T-helper 1 cell treated with Interleukin-12 subunit alpha and Interleukin-12 subunit beta and Interleukin-4 antibody, amounts not matched to agents 30 μg/mL and 1 μg/mL, for 36 hours (primary cell): ENCODE results near the gene ADGRV1.
"Not testable (repeated sequence)": the region's sequence is repeated elsewhere in the genome, so short reads cannot be mapped to it uniquely, and the experiment has no call there.

ENCODE experiments used
- H3K27ac Mint-ChIP-seq: one replicate; pipeline ENCODE4 v1.8.0; 2021; ENCODE audit warnings: mild to moderate bottlenecking, mixed read lengths
- H3K27me3 Mint-ChIP-seq: one replicate; pipeline ENCODE4 v1.8.0; 2021; ENCODE audit warnings: low read depth, mixed read lengths
- H3K36me3 Mint-ChIP-seq: one replicate; pipeline ENCODE4 v1.8.0; 2021; ENCODE audit warnings: low read depth, mixed read lengths
- H3K4me1 Mint-ChIP-seq: one replicate; pipeline ENCODE4 v1.8.0; 2021; ENCODE audit warnings: low read depth, mixed read lengths
- H3K4me3 Mint-ChIP-seq: one replicate; pipeline ENCODE4 v1.8.0; 2021; ENCODE audit warnings: mild to moderate bottlenecking, moderate library complexity, mixed read lengths
- H3K9me3 Mint-ChIP-seq: one replicate; pipeline ENCODE4 v1.8.0; 2021; ENCODE audit warnings: mixed read lengths

ADGRV1 gene

GRCh38 chr5:90899014-90899604 is 340.5 kb downstream of the ADGRV1 start:
- no peaks in the 10 kb centered on the region for H3K4me1 Mint-ChIP-seq
- H3K36me3 Mint-ChIP-seq = no peaks in the 10 kb centered on the region
- H3K9me3 Mint-ChIP-seq = no peaks in the 10 kb centered on the region
- H3K27ac Mint-ChIP-seq = no peak overlapping the region
- no peak overlapping the region for H3K4me3 Mint-ChIP-seq
- no peaks in the 10 kb centered on the region for H3K27me3 Mint-ChIP-seq

GRCh38 chr5:90901261-90901660 is 342.7 kb downstream of the ADGRV1 start:
- no peaks in the 10 kb centered on the region for H3K9me3 Mint-ChIP-seq
- H3K4me3 Mint-ChIP-seq = no peak overlapping the region
- H3K36me3 Mint-ChIP-seq = no peaks in the 10 kb centered on the region
- no peaks in the 10 kb centered on the region for H3K27me3 Mint-ChIP-seq
- no peaks in the 10 kb centered on the region for H3K4me1 Mint-ChIP-seq
- H3K27ac Mint-ChIP-seq = no peak overlapping the region

GRCh38 chr5:90902170-90902569 is 343.6 kb downstream of the ADGRV1 start:
- no peaks in the 10 kb centered on the region for H3K9me3 Mint-ChIP-seq
- no peaks in the 10 kb centered on the region for H3K36me3 Mint-ChIP-seq
- no peaks in the 10 kb centered on the region for H3K27me3 Mint-ChIP-seq
- no peaks in the 10 kb centered on the region for H3K4me1 Mint-ChIP-seq
- H3K27ac Mint-ChIP-seq = no peak overlapping the region
- no peak overlapping the region for H3K4me3 Mint-ChIP-seq

GRCh38 chr5:90902651-90903386 is 344.2 kb downstream of the ADGRV1 start:
- no peaks in the 10 kb centered on the region for H3K36me3 Mint-ChIP-seq
- no peaks in the 10 kb centered on the region for H3K27me3 Mint-ChIP-seq
- no peaks in the 10 kb centered on the region for H3K9me3 Mint-ChIP-seq
- H3K27ac Mint-ChIP-seq = no peak overlapping the region
- no peak overlapping the region for H3K4me3 Mint-ChIP-seq
- no peaks in the 10 kb centered on the region for H3K4me1 Mint-ChIP-seq

- H3K4me1 Mint-ChIP-seq = no peaks in the 10 kb centered on the region
- no peak overlapping the region for H3K4me3 Mint-ChIP-seq
Measured at GRCh38 chr5:90909101-90909503, 350.5 kb downstream of the ADGRV1 start.

GRCh38 chr5:90909940-90910339 is 351.3 kb downstream of the ADGRV1 start:
- Mint-ChIP-seq H3K4me3 (no peak overlapping the region), H3K27me3 (no peaks in the 10 kb centered on the region), H3K27ac (no peak overlapping the region), H3K9me3 (no peaks in the 10 kb centered on the region), H3K36me3 (no peaks in the 10 kb centered on the region), H3K4me1 (no peaks in the 10 kb centered on the region)

More at GRCh38 chr5:90909101-90909503, 350.5 kb downstream of the ADGRV1 start:
- no peaks in the 10 kb centered on the region for H3K9me3 Mint-ChIP-seq
- no peaks in the 10 kb centered on the region for H3K27me3 Mint-ChIP-seq
- no peak overlapping the region for H3K27ac Mint-ChIP-seq
- no peaks in the 10 kb centered on the region for H3K36me3 Mint-ChIP-seq

GRCh38 chr5:90911169-90911568 is 352.6 kb downstream of the ADGRV1 start:
- Mint-ChIP-seq H3K4me3 (no peak overlapping the region), H3K9me3 (no peaks in the 10 kb centered on the region), H3K27me3 (no peaks in the 10 kb centered on the region), H3K27ac (no peak overlapping the region), H3K4me1 (no peaks in the 10 kb centered on the region), H3K36me3 (no peaks in the 10 kb centered on the region)

GRCh38 chr5:90912476-90912875 is 353.9 kb downstream of the ADGRV1 start:
- Mint-ChIP-seq H3K27ac (no peak overlapping the region), H3K36me3 (no peaks in the 10 kb centered on the region), H3K27me3 (no peaks in the 10 kb centered on the region), H3K4me3 (no peak overlapping the region), H3K9me3 (no peaks in the 10 kb centered on the region), H3K4me1 (no peaks in the 10 kb centered on the region)

- H3K27ac Mint-ChIP-seq = no peak overlapping the region
- H3K4me3 Mint-ChIP-seq = no peak overlapping the region
- H3K36me3 Mint-ChIP-seq = no peaks in the 10 kb centered on the region
- H3K27me3 Mint-ChIP-seq = no peaks in the 10 kb centered on the region
- no peaks in the 10 kb centered on the region for H3K9me3 Mint-ChIP-seq
- no peaks in the 10 kb centered on the region for H3K4me1 Mint-ChIP-seq
Measured at GRCh38 chr5:90915393-90915792, 356.8 kb downstream of the ADGRV1 start.

- Mint-ChIP-seq H3K4me1 (no peaks in the 10 kb centered on the region), H3K9me3 (no peaks in the 10 kb centered on the region), H3K4me3 (no peak overlapping the region), H3K36me3 (no peaks in the 10 kb centered on the region), H3K27ac (no peak overlapping the region), H3K27me3 (peaks cover 3% of the 10 kb centered on the region)
Measured at GRCh38 chr5:90916947-90917800, 358.6 kb downstream of the ADGRV1 start.

GRCh38 chr5:90917928-90918668 is 359.5 kb downstream of the ADGRV1 start:
- H3K36me3 Mint-ChIP-seq = no peaks in the 10 kb centered on the region
- H3K27me3 Mint-ChIP-seq = peaks cover 3% of the 10 kb centered on the region
- H3K4me1 Mint-ChIP-seq = no peaks in the 10 kb centered on the region
- H3K4me3 Mint-ChIP-seq = no peak overlapping the region
- no peak overlapping the region for H3K27ac Mint-ChIP-seq
- H3K9me3 Mint-ChIP-seq = no peaks in the 10 kb centered on the region

- Mint-ChIP-seq H3K27me3 (peaks cover 3% of the 10 kb centered on the region), H3K27ac (no peak overlapping the region), H3K4me1 (no peaks in the 10 kb centered on the region), H3K9me3 (no peaks in the 10 kb centered on the region), H3K36me3 (no peaks in the 10 kb centered on the region), H3K4me3 (no peak overlapping the region)
Measured at GRCh38 chr5:90921418-90921973, 362.9 kb downstream of the ADGRV1 start.

- not testable (repeated sequence) for H3K4me3 Mint-ChIP-seq, H3K36me3 Mint-ChIP-seq, H3K27me3 Mint-ChIP-seq, H3K27ac Mint-ChIP-seq, H3K9me3 Mint-ChIP-seq, H3K4me1 Mint-ChIP-seq
Measured at GRCh38 chr5:90924222-90924621, 365.6 kb downstream of the ADGRV1 start.
